Measurements from ENCODE around the gene TENT4B.

The TENT4B gene

GRCh38 chr16:50280932-50281331, 127.8 kb downstream of the TENT4B start:
- no peak for DNase-seq (ENCODE audit: low spot score in 2 of 2)
- Mint-ChIP-seq H3K4me1 (peaks cover 93% of the 10 kb centered on the region), H3K27ac (peak overlapping the region; percentile 93), H3K9me3 (peaks cover 5% of the 10 kb centered on the region), H3K4me3 (peak overlapping the region; percentile 72), H3K36me3 (peaks cover 42% of the 10 kb centered on the region)
- ATAC-seq = no peak

Data from stimulated activated effector memory CD8-positive, alpha-beta T cell treated with anti-CD3 and anti-CD28 coated beads, Interleukin-12 subunit alpha, Interleukin-12 subunit beta, amount 100 ng/mL, for 72 hours (primary cell).